NCI-H2227 (cell line): ENCODE data around the gene RASIP1.
A peak's percentile ranks its signal among the peaks of the same experiment; 100 is the strongest.
"Not testable (repeated sequence)": the region's sequence is repeated elsewhere in the genome, so short reads cannot be mapped to it uniquely, and the experiment has no call there.

Source experiments
- DNase-seq: peaks from one replicate; lab custom pipeline; 2025; ENCODE audit not compliant: unreplicated experiment; lab: John Stamatoyannopoulos, UW

The RASIP1 gene

DNA sequence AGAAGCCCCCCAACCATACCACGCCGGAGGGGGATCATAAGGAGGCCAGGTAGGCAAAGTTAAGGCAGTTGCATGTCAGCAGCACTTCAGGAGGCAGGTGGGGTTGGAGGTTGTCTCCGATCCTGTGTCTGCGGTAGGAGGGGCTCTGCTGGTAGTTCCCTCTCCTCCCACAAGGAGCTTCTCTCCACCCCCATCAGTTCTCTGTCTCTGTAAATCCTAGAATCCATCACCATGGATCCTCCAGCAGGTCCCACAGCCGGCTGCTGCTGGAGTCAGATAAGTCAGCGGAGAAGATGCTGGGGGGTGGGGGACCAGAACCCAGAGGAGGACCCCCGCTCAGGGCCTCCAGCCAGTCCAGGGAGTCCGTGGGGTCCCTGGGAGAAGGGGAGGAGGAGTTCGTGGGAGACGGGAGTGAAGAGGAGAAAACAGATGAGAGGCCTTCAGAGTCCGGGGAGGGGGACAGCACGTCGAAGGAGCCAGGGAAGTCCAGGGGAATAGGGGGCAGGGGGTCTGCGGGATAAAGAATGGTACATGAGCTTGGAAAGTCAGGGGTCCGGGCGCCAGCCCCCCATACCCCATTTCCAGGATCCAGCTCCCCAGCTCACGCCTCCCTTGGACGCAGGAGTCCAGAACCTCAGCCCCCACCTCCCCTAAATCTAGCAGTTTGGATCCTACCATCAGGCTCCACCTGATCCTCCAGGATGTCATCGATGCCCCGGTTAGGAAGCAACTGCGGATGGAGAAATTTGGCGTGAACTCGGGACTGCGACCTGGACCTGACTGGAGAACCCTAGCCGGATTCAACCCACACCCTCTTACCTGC lies 27.2 kb downstream of the RASIP1 start:
- peak; percentile 31 for DNase-seq

- no peak for DNase-seq
Measured at GRCh38 chr19:48711106-48711662, 29.2 kb downstream of the RASIP1 start.

DNA sequence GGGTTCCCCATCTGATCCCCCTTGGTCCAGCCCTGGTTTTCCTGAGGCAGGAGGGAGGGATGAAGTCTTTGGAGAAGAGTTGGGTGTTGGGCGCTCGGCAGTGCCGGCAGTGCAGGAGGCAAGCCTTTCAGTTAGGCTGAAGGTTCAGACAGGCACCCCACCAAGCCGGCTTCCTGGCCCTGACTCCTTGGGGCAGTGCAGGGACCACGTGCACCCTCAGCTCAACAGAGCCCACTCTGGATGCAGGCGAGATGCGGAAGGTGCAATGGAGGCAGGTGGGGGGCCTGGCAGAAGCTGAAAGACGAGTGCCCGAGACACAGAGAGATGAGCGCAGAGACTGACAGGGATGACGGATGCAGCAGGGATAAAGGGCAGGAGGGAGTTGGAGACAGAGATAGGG lies 31.9 kb downstream of the RASIP1 start:
- no peak for DNase-seq

- peak; percentile 20 for DNase-seq
Measured at GRCh38 chr19:48705431-48705830, 35.0 kb downstream of the RASIP1 start.

- DNase-seq = no peak
Measured at GRCh38 chr19:48703316-48703715, 37.1 kb downstream of the RASIP1 start.

DNA sequence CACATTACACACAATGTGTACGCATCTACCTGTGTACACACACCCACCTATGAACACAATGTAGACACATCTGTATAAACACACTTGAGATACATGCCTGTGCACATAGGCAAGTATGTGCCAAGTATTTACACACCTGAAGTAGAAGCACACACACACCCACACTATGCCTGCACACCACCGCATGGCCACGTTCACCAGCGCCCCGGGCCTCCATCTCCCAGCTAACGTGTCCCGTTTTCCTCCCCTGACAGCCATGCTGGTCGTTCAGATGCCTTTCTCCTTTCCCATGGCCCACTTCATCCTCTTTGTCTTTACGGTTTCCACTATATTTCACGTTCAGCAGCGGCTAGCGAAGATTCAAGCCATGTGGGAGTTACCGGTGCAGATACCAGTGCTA lies 37.7 kb downstream of the RASIP1 start:
- DNase-seq = no peak

DNA sequence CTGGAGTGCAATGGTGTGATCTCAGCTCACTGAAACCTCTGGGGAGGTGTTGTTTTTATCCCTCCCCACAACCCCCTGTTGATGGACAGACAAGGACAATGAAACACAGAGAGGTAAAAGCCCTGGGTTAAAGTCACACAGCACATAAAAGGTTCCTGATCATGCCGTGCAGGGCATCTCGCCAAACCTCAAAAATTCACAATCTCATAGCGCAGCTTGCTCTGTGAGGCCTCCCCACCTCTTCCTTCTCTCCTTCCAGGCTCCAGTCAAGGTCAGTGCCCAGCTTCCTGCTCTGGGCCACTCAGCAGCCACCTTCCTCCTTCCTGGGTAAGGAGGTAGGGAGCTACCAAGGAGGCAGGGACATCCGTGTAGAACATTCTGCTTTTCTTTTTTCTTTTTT lies 42.4 kb downstream of the RASIP1 start:
- DNase-seq = no peak

DNA sequence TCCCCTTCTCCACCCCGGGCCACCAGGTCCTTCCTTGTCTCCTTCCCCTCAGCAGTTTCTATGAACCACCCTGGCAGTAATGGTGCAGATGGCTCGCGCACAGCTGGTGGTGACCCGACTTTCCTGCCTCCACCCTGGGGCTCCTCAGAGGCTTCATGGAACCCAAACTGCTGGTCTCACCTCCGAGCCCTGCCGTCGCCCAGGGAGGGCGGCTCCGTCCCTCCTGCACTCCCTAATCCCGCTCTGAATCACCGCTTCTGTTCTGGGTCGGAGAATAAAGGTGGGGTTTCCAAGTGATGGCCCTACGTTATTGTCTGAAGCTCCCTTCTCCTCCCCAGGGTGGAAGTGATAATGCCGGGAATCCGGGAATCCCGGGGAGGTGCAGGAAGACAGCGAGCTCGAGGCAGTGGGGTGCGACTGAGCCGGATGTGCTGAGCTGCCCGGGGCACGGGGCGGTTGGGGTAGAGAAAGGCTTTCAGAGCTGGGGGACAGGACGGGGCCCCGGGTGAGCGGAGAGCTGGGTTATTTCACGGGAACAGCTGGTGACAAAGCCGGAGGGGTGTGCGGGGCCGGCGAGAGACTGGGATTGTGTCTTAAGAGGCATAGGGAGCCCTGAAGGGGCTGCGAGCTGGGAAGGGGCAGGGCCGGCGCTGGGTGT lies 43.9 kb downstream of the RASIP1 start:
- no peak for DNase-seq

GRCh38 chr19:48695743-48696352 lies 44.6 kb downstream of the RASIP1 start, which contains the start of gene FUT2:
FUT2 (plus strand) TSS chr19:48695971; CDS start chr19:48702957, 6,986 bp downstream.
- no peak for DNase-seq

DNA sequence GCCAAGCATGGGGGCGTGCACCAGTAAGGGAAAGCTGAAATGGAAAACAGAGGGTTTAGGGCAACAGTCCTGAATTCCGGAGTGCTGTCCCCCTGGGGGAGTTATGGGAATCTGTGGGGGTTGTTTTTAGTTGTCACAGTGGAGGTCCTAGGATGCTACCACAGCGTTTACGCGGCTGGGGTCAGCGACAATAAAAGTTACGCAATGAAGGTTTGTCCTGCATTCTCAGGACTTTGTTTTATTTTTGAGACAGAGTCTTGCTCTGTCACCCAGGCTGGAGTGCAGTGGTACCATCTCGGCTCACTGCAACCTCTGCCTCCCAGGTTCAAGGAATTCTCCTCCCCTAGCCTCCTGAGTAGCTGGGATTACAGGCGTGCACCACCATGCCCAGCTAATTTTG lies 46.8 kb downstream of the RASIP1 start:
- not testable (repeated sequence) for DNase-seq

GRCh38 chr19:48689449-48689848 lies 51.0 kb downstream of the RASIP1 start:
- no peak for DNase-seq

- no peak for DNase-seq
Measured at GRCh38 chr19:48687776-48688175, 52.6 kb downstream of the RASIP1 start.

DNA sequence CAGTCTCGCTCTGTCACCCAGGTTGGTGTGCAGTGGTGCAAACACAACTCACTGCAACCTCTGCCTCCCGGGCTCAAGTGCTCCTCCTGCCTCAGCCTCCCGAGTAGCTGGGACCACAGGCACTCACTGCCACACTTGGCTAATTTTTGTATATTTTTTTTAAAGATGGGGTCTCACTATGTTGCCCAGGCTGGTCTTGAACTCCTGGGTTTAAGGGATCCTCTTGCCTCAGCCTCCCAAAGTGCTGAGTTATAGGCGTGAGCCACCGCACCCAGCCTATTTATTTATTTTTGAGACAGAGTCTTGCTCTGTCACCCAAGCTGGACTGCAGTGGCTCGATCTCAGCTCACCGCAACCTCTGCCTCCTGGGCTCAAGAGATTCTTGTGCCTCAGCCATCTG lies 53.8 kb downstream of the RASIP1 start:
- not testable (repeated sequence) for DNase-seq

- no peak for DNase-seq
Measured at GRCh38 chr19:48686088-48686487, 54.3 kb downstream of the RASIP1 start.

DNA sequence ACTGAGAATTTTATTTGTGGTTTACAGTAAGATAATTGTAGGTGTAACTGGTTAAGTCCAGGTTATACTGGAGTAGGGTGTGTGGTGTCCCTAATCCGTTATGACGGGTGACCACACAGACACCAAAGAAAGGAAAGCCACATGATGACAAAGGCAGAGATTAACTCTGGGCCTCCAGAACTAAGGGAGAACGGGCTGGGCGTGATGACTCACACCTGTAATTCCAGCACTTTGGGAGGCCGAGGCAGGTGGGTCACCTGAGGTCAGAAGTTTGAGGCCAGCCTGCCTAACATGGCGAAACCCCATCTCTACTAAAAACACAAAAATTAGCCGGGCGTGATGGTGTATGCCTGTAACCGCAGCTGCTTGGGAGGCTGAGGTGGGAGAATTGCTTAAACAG lies 54.8 kb downstream of the RASIP1 start:
- no peak for DNase-seq

- peak; percentile 71 for DNase-seq
Measured at GRCh38 chr19:48683349-48683748, 57.1 kb downstream of the RASIP1 start.

DNA sequence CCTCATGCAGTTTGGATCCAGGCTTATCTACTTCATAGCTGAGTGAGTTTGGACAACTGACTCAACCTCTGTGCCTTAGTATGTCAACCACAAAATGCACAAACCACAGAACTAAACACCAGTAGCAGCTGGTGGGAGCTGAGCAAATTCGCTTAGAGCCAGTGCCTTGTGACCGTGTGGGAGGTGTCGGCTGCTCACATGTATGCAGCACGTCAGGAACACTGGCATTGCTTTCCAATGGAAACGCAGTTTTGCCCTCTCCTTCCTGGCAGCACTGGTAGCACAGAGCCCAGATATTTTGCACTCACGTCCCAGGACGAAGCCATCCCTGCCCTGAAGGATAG lies 59.3 kb downstream of the RASIP1 start:
- no peak for DNase-seq

- DNase-seq = no peak
Measured at GRCh38 chr19:48680436-48681126, 59.8 kb downstream of the RASIP1 start.

DNA sequence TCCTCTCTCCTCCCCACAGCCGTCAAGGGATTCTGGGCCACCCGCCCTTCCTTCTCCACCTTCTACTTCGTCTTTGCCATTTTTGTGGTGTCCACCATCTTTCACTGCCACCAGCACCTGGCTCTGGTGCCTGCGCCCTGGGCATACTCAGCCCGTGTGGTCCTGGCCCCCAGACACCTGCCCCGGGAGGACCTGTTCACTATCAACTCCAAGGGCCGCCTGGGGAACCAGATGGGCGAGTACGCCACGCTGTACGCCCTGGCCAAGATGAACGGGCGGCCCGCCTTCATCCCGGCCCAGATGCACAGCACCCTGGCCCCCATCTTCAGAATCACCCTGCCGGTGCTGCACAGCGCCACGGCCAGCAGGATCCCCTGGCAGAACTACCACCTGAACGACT lies 60.4 kb downstream of the RASIP1 start:
- DNase-seq = not testable (repeated sequence)

DNA sequence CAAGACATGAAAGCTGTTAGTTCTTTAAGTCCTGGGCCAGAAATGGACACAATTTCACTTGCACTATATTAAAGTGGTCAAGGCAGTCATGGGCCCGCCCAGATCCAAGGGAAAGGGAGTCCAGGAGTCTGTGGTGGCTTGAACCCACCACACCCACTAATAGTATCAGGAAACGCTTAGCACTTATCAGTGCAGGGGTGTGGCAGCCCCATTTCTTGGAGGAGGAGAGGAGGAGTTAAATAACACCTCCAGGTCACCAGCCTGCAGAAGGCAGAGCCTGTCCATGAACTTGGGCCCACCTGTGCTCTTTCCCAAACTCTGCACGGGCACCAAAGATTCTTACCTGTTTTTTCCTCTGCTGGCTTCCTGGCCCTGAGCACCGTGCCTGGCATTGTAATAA lies 62.2 kb downstream of the RASIP1 start:
- DNase-seq = no peak

DNA sequence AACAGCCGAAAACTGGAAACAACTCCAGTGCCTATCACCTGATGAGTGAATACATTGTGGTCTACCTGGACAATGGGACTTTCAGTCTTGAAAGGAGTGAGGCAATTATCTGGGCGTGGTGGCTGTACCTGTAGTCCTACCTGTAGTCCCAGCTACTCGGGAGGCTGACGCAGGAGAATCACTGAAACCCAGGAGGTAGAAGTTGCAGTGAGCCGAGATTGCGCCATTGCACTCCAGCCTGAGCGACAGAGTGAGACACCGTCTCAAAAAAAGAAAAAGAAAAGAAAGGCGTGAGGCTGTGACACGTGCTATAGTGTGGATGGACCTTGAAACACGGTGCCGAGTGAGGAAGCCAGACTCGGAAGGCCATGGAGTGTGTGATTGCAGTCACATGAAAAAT lies 63.5 kb downstream of the RASIP1 start:
- no peak for DNase-seq
